Measurements from ENCODE around the gene SERPINC1.
"Not testable (repeated sequence)": the region's sequence is repeated elsewhere in the genome, so short reads cannot be mapped to it uniquely, and the experiment has no call there.

The SERPINC1 gene

GRCh38 chr1:173889885-173890284, 27.2 kb downstream of the SERPINC1 start:
- no peak for DNase-seq

- no peak for DNase-seq
Observed at GRCh38 chr1:173888749-173889148, 28.4 kb downstream of the SERPINC1 start.

- no peak for DNase-seq
Observed at GRCh38 chr1:173887627-173888026, 29.5 kb downstream of the SERPINC1 start.

- no peak for DNase-seq
Observed at GRCh38 chr1:173886746-173887611, 30.1 kb downstream of the SERPINC1 start.

GRCh38 chr1:173884701-173885100, 32.4 kb downstream of the SERPINC1 start:
- DNase-seq: no peak

- not testable (repeated sequence) for DNase-seq
Observed at GRCh38 chr1:173881117-173881516, 36.0 kb downstream of the SERPINC1 start.

GRCh38 chr1:173878251-173878650, 38.9 kb downstream of the SERPINC1 start:
- DNase-seq: no peak

GRCh38 chr1:173876732-173877131, 40.4 kb downstream of the SERPINC1 start:
- DNase-seq: no peak

GRCh38 chr1:173871500-173871899, 45.6 kb downstream of the SERPINC1 start:
- DNase-seq: no peak

GRCh38 chr1:173871091-173871490, 46.0 kb downstream of the SERPINC1 start:
- DNase-seq: no peak

- DNase-seq: peak; percentile 15
Observed at GRCh38 chr1:173870252-173871075, 46.7 kb downstream of the SERPINC1 start.

- DNase-seq: peak; percentile 79
Observed at GRCh38 chr1:173869021-173869359, 48.1 kb downstream of the SERPINC1 start.

- peak; percentile 92 for DNase-seq
Observed at GRCh38 chr1:173868266-173869020, 48.7 kb downstream of the SERPINC1 start, which contains the start of gene ZBTB37. ZBTB37 (plus strand) TSS chr1:173868380; CDS start chr1:173870226, 1,846 bp downstream.

GRCh38 chr1:173867753-173868265, 49.3 kb downstream of the SERPINC1 start, which contains the start of gene GAS5:
GAS5 (minus strand) TSS chr1:173867989.
- peak; percentile 97 for DNase-seq

GRCh38 chr1:173867141-173867752, 49.9 kb downstream of the SERPINC1 start:
- no peak for DNase-seq

- no peak for DNase-seq
Observed at GRCh38 chr1:173866413-173867115, 50.6 kb downstream of the SERPINC1 start.

GRCh38 chr1:173865468-173866164, 51.5 kb downstream of the SERPINC1 start:
- no peak for DNase-seq

GRCh38 chr1:173864179-173864867, 52.8 kb downstream of the SERPINC1 start:
- DNase-seq: no peak

GRCh38 chr1:173863224-173864161, 53.6 kb downstream of the SERPINC1 start:
- no peak for DNase-seq

Data from NCI-H510A treated with DMSO at 0.1 percent for 48 hours (cell line).